GM21786 (cell line): ENCODE data around the gene AGAP1.

Experiments used
- ATAC-seq: cut with Tn5 transposase; IDR thresholded peaks from one replicate; pipeline ENCODE4 v1.9.1; 2021; ENCODE audit not compliant: unreplicated experiment

Gene AGAP1

GRCh38 chr2:235703711-235704295, 210.0 kb downstream of the AGAP1 start:
- ATAC-seq = no peak

GRCh38 chr2:235705296-235705695, 211.5 kb downstream of the AGAP1 start:
- ATAC-seq = no peak

- no peak for ATAC-seq
Measured at GRCh38 chr2:235706506-235706905, 212.7 kb downstream of the AGAP1 start.

- no peak for ATAC-seq
Measured at GRCh38 chr2:235707411-235708096, 213.7 kb downstream of the AGAP1 start.

GRCh38 chr2:235709124-235709813, 215.4 kb downstream of the AGAP1 start:
- no peak for ATAC-seq

- ATAC-seq = no peak
Measured at GRCh38 chr2:235709969-235710879, 216.4 kb downstream of the AGAP1 start.

GRCh38 chr2:235710933-235711332, 217.1 kb downstream of the AGAP1 start:
- ATAC-seq = no peak

- no peak for ATAC-seq
Measured at GRCh38 chr2:235711527-235711926, 217.7 kb downstream of the AGAP1 start.

- ATAC-seq = no peak
Measured at GRCh38 chr2:235712176-235712575, 218.3 kb downstream of the AGAP1 start.

GRCh38 chr2:235713189-235713588, 219.3 kb downstream of the AGAP1 start:
- no peak for ATAC-seq

- no peak for ATAC-seq
Measured at GRCh38 chr2:235715601-235716000, 221.8 kb downstream of the AGAP1 start.

- no peak for ATAC-seq
Measured at GRCh38 chr2:235716875-235717496, 223.1 kb downstream of the AGAP1 start.

- no peak for ATAC-seq
Measured at GRCh38 chr2:235719146-235719942, 225.5 kb downstream of the AGAP1 start.

GRCh38 chr2:235721625-235722024, 227.8 kb downstream of the AGAP1 start:
- ATAC-seq = no peak

GRCh38 chr2:235722869-235723268, 229.0 kb downstream of the AGAP1 start:
- ATAC-seq = no peak

- no peak for ATAC-seq
Measured at GRCh38 chr2:235723371-235723770, 229.5 kb downstream of the AGAP1 start.

GRCh38 chr2:235723811-235724465, 230.1 kb downstream of the AGAP1 start:
- ATAC-seq = no peak

- no peak for ATAC-seq
Measured at GRCh38 chr2:235725016-235725489, 231.2 kb downstream of the AGAP1 start.

- ATAC-seq = no peak
Measured at GRCh38 chr2:235725841-235726240, 232.0 kb downstream of the AGAP1 start.
